Spleen (tissue), 7 donors: ENCODE data around the gene CEMIP.

Source experiments
- POLR2A ChIP-seq, 3 donors: fragments of 450-650 bp; IDR thresholded peaks; one replicate each; pipeline ENCODE4 v1.5.1; 2017; ENCODE audit warnings: antibody characterized with exemption in 3 of 3, mild to moderate bottlenecking in 1 of 3
- POLR2AphosphoS5 ChIP-seq, 3 donors: sonication (generic); formaldehyde crosslinking; IDR thresholded peaks; one replicate each; pipeline ENCODE4 v1.5.1; 2017; ENCODE audit warnings: antibody characterized with exemption in 3 of 3
- TF ChIP-seq, protein P1 (sequence below), 11 experiments: fragments of 200-600 bp in 7 of 11; fragments of 450-650 bp in 4 of 11; sonication (generic) in 4 of 11; IDR thresholded peaks in 8 of 11; conservative IDR thresholded peaks in 3 of 11; 1 replicate in 7 of 11; 2 replicates in 4 of 11; pipeline versions ENCODE4 v1.4.0 to v1.8.0; 2016 to 2021; ENCODE audit warnings: antibody characterized with exemption in 11 of 11, inconsistent platforms in 4 of 11, mild to moderate bottlenecking in 1 of 11
- donor health status: DM: no; HTN: no; CAD: no; lungs with moderate emphysema.
- donor health status: DM: no; HTN: no; CAD: no.
- donor health status: DM: no; HTN: no; CAD: no.

DNA sequence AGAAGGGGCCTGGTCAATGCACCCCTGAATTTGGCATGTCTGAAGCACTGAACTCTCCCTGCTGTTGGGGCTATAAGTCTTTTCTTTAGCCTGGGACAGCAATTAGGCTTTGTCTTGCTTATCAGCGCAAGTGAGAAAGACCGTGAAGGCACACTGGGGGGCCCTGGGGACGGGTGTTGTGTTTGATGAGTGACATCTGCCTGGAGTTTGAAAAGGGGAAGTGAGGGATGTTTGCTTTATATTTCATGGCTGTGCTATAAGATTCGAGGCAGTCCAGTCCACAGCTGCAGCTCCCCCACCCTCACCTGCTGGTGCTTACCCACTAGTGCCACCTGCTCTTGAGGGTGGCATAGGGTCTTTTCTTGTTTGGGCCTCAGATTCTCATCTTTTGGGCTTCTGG lies 44.8 kb downstream of the CEMIP start:
- TF ChIP-seq POLR2A (IDR thresholded peaks at IDR 0.05) (no peak), POLR2AphosphoS5 (IDR thresholded peaks at IDR 0.05) (no peak)
- TF ChIP-seq, protein P1, sequence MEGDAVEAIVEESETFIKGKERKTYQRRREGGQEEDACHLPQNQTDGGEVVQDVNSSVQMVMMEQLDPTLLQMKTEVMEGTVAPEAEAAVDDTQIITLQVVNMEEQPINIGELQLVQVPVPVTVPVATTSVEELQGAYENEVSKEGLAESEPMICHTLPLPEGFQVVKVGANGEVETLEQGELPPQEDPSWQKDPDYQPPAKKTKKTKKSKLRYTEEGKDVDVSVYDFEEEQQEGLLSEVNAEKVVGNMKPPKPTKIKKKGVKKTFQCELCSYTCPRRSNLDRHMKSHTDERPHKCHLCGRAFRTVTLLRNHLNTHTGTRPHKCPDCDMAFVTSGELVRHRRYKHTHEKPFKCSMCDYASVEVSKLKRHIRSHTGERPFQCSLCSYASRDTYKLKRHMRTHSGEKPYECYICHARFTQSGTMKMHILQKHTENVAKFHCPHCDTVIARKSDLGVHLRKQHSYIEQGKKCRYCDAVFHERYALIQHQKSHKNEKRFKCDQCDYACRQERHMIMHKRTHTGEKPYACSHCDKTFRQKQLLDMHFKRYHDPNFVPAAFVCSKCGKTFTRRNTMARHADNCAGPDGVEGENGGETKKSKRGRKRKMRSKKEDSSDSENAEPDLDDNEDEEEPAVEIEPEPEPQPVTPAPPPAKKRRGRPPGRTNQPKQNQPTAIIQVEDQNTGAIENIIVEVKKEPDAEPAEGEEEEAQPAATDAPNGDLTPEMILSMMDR (IDR thresholded peaks at IDR 0.05 in 8 of 11, conservative IDR thresholded peaks at IDR 0.05 in 3 of 11) = no peak
